Measurements from ENCODE around the gene TMED7. TPM values are rescaled to one million over a fixed set of nuclear protein-coding genes. Genes with fewer than 3 reads are reported as not detected.

The TMED7 gene
- total and polyA plus RNA-seq, 2 of the 8 experiments (the other 6 are each of a cell fraction or from before 2014, with no cell fraction given) = 43.8 to 75.2 TPM

GRCh38 chr5:115586525-115587146, 39.2 kb downstream of the TMED7 start:
- no peak overlapping the region for H2BK15ac ChIP-seq (ENCODE audit: low read length)
- H2BK12ac ChIP-seq (ENCODE audit: low read depth, low read length) = no peak overlapping the region
- no peak overlapping the region for H4K91ac ChIP-seq (replicated peaks; ENCODE audit: insufficient read length, low read length)
- TF ChIP-seq RFX5 (IDR thresholded peaks at IDR 0.05; ENCODE audit: borderline replicate concordance, low read depth, low read length) (no peak), MAX (IDR thresholded peaks at IDR 0.05) (no peak), CTCF (IDR thresholded peaks at IDR 0.05; ENCODE audit: control extremely low read depth in 1 of 3, insufficient read depth in 1 of 3, low read depth in 1 of 3, low read length in 3 of 3) (peak; percentile 10 to 24 (median 24); a peak in 3 of 4 replicates), RAD21 (IDR thresholded peaks at IDR 0.05 in 1 of 2, conservative IDR thresholded peaks at IDR 0.05 in 1 of 2; ENCODE audit: low read depth in 2 of 2, low read length in 2 of 2) (peak; percentile 54 to 62)
- H2BK120ac ChIP-seq (replicated peaks; ENCODE audit: low read depth, low read length) = no peak overlapping the region
- H3K79me2 ChIP-seq (ENCODE audit: control insufficient read depth in 1 of 2, insufficient read depth in 2 of 2, low read length in 2 of 2) = no peaks in the 10 kb centered on the region
- H4K5ac ChIP-seq (ENCODE audit: insufficient read length, low read depth, low read length) = no peak overlapping the region
- no peak overlapping the region for H3K18ac ChIP-seq (ENCODE audit: extremely low read depth, low read length)
- ChIA-PET POLR2A (ENCODE audit: partially characterized antibody) (no interaction called here), CTCF (ENCODE audit: partially characterized antibody) (interaction anchor here (0.7 to 1.8 kb wide), 4 partner anchors 19 to 277 kb away, joined by 3 to 16 read pairs (median 3); no protein-coding TSS in a partner anchor)
- H3K23me2 ChIP-seq (ENCODE audit: low read depth, low read length) = no peaks in the 10 kb centered on the region
- no peak overlapping the region for H2AK5ac ChIP-seq (ENCODE audit: low read depth, low read length)
- H3K14ac ChIP-seq (ENCODE audit: insufficient read length) = no peak overlapping the region
- peak overlapping the region; percentile 54; the same call in 1 of the 2 replicates for H2AFZ ChIP-seq (ENCODE audit: low read length)
- H3K56ac ChIP-seq (replicated peaks; ENCODE audit: insufficient read length, low read depth, low read length) = no peak overlapping the region
- no peak overlapping the region for H3K4me3 ChIP-seq (ENCODE audit: extremely low read depth in 1 of 4, insufficient read depth in 2 of 4, low read depth in 3 of 4, low read length in 4 of 4)
- no peak for DNase-seq (ENCODE audit: low read depth in 1 of 2, low spot score in 2 of 2)
- FAIRE-seq = no peak
- no peak overlapping the region for H2BK5ac ChIP-seq (ENCODE audit: low read depth, low read length)
- 65% methylated on average over 6 of the region's 6 CpGs; no CpG with 5 or more reads in 1 of the 2 experiments for WGBS, 2 experiments (ENCODE audit: extremely low coverage in 1 of 2, insufficient coverage in 1 of 2, insufficient read length in 1 of 2, insufficient replicate concordance in 2 of 2, low coverage in 1 of 2, low lambda C conversion rate in 2 of 2, missing lambda C conversion rate in 1 of 2)
- H3K36me3 ChIP-seq (ENCODE audit: control insufficient read depth in 2 of 4, insufficient read depth in 4 of 4, low read length in 3 of 4) = no peaks in the 10 kb centered on the region
- H4K8ac ChIP-seq (ENCODE audit: extremely low read depth, insufficient read depth, low read length) = no peak overlapping the region
- H3K4ac ChIP-seq (replicated peaks; ENCODE audit: insufficient read length, low read depth, low read length) = no peak overlapping the region
- H3K4me1 ChIP-seq (replicated peaks in 1 of 4; ENCODE audit: control insufficient read depth in 3 of 4, insufficient read depth in 4 of 4, low read length in 3 of 4) = no peaks in the 10 kb centered on the region; a peak in 1 of 7 replicates
- H3K9me3 ChIP-seq (ENCODE audit: insufficient read depth in 2 of 2, low read depth in 1 of 2, low read length in 1 of 2) = no peaks in the 10 kb centered on the region
- H2BK20ac ChIP-seq (ENCODE audit: low read length) = no peak overlapping the region
- no peaks in the 10 kb centered on the region for H3K27me3 ChIP-seq (replicated peaks in 1 of 4; ENCODE audit: control insufficient read depth in 3 of 4, extremely low read depth in 1 of 4, insufficient read depth in 3 of 4, low read length in 3 of 4)
- no peak overlapping the region for H3K23ac ChIP-seq (ENCODE audit: insufficient read length)
- H4K20me1 ChIP-seq (replicated peaks in 1 of 2; ENCODE audit: control insufficient read depth in 1 of 2, insufficient read depth in 2 of 2, low read length in 2 of 2) = no peaks in the 10 kb centered on the region
- no peaks in the 10 kb centered on the region for H3K79me1 ChIP-seq (ENCODE audit: low read depth, low read length)
- no peak overlapping the region for H3K27ac ChIP-seq (ENCODE audit: low read depth, low read length)
- no peak overlapping the region for H3K4me2 ChIP-seq (ENCODE audit: insufficient read depth in 1 of 2, low read depth in 2 of 2, low read length in 2 of 2)
- H3K9ac ChIP-seq (replicated peaks in 1 of 4; ENCODE audit: extremely low read depth in 1 of 4, low read depth in 3 of 4, low read length in 3 of 4) = no peak overlapping the region
